GM12891 (cell line): ENCODE measurements around the gene KCNQ1OT1.

Experiments
- PAX5 ChIP-seq: IDR thresholded peaks from 2 replicates; pipeline ENCODE4 v1.6.1; 2011; ENCODE audit warnings: low read length, moderate library complexity, mild to moderate bottlenecking; ENCODE audit not compliant: insufficient read depth, severe bottlenecking
- POLR2A ChIP-seq: IDR thresholded peaks from 2 replicates; pipeline ENCODE4 v1.6.1; 2011; ENCODE audit warnings: low read depth, low read length, control low read depth
- POLR2AphosphoS5 ChIP-seq: IDR thresholded peaks from 2 replicates; pipeline ENCODE4 v1.6.1; 2011; ENCODE audit warnings: low read depth, low read length, control low read depth
- POU2F2 ChIP-seq: IDR thresholded peaks from 2 replicates; pipeline ENCODE4 v1.6.1; 2011; ENCODE audit warnings: low read depth, mild to moderate bottlenecking, control low read depth, low read length, moderate library complexity
- TAF1 ChIP-seq: IDR thresholded peaks from 2 replicates; pipeline ENCODE4 v1.6.1; 2011; ENCODE audit warnings: low read depth, low read length, control low read depth

- TF ChIP-seq POLR2A (no peak), POLR2AphosphoS5 (no peak), TAF1 (no peak), POU2F2 (no peak), PAX5 (no peak)
These were observed 47.9 kb downstream of the KCNQ1OT1 start for GRCh38 chr11:2651826-2652271.
